MM.1S (cell line): ENCODE data around the gene HIBADH.

Source experiments
- EZH2 ChIP-seq: fragments of 300-600 bp; sonication (generic); optimal IDR thresholded peaks from 2 replicates; pipeline ENCODE3; 2017; ENCODE audit warnings: low read depth, mild to moderate bottlenecking, antibody characterized with exemption, low read length, mixed read lengths
- TF ChIP-seq, protein P1 (sequence below): fragments of 300-600 bp; sonication (generic); IDR thresholded peaks from 2 replicates; pipeline ENCODE4 v1.5.1; 2016; ENCODE audit warnings: antibody characterized with exemption, low read length, mixed read lengths

GRCh38 chr7:27554826-27555225, 107.9 kb downstream of the HIBADH start:
- TF ChIP-seq, protein P1, sequence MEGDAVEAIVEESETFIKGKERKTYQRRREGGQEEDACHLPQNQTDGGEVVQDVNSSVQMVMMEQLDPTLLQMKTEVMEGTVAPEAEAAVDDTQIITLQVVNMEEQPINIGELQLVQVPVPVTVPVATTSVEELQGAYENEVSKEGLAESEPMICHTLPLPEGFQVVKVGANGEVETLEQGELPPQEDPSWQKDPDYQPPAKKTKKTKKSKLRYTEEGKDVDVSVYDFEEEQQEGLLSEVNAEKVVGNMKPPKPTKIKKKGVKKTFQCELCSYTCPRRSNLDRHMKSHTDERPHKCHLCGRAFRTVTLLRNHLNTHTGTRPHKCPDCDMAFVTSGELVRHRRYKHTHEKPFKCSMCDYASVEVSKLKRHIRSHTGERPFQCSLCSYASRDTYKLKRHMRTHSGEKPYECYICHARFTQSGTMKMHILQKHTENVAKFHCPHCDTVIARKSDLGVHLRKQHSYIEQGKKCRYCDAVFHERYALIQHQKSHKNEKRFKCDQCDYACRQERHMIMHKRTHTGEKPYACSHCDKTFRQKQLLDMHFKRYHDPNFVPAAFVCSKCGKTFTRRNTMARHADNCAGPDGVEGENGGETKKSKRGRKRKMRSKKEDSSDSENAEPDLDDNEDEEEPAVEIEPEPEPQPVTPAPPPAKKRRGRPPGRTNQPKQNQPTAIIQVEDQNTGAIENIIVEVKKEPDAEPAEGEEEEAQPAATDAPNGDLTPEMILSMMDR, result no peak
- TF ChIP-seq EZH2, result no peak
